T-helper 1 cell (primary cell): ENCODE data around the gene MTMR3.
"Not testable (repeated sequence)": the region's sequence is repeated elsewhere in the genome, so short reads cannot be mapped to it uniquely, and the experiment has no call there.

Experiments
- DNase-seq, 5 donors: peaks; one replicate each; pipeline ENCODE4 v3.0.0-alpha.2; 2012 to 2020
- total RNA-seq, 4 donors: gene quantifications; one replicate each; lab custom pipeline; 2026; lab: John Stamatoyannopoulos, UW

The MTMR3 gene
- 101 to 133 (median 114) reads per million in 4 donors for total RNA-seq

DNA sequence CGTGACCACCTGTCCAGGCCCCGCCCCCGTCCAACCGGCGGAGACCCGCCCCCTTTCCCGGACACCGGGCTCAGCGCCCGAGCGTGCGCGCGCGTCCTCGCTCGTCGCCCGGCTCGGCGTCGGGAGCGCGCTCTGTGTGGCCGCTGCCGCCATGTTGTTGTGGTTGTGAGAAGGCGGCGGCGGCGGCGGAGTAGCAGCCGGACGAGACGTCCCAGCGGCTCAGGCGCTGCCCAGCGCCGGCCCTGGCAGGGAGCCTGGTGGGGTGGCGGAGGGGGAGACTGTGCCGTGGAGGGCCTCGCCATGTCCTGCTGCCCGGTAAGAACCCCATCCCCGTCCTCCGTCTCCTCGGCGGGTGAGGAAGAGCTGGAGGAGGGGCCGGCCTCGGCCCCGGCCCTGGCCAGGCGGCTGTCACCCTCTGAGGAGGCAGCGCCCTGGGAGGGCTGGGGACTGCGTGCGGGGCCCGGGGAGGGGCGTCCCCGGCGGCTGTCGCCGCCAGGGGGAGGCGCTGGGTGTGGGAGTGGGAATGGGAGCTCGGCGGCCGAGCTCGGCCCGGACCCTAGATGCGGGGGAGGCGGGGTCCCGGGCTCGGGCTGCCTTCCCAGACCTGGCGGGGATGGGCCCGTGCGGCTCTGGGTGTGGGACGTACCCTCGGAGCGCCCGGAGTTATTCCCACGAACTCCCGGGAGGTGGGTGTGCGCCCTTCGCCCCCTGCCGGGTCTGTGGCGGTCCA, at the start of gene MTMR3:
Gene MTMR3, plus strand, starts transcription at position 130 of the 730 bp plus-strand sequence. CDS start 87,886 bp downstream, outside the sequence.
- DNase-seq, result peak; percentile 76 to 93 (median 84)

DNA sequence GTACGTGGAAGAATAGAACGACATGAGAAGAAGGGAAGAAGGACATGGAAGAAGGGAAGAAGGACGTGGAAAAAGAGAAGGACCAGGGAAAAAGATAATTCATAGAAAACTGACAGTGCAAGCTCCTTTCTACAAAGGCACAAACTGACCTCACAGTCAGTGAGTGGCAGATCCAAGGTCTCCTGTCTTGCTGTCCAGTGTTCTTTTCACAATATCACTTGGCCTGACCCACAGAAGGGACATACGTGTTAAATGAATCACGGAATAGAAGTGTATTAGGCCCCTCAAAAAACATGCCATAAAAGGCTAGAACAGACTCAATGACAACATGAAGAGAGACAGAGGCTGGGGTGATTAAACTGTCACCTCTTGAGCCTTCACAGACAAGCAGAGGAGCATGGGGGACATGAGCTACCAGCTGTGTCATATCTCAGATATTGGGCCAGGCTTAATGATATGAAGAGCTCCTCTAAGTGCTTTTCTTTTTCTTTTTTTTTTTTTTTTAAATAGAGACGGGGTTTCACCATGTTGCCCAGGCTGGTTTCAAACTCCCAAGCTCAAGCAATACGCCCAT, 49.5 kb upstream of the MTMR3 start:
- DNase-seq, result no peak

DNA sequence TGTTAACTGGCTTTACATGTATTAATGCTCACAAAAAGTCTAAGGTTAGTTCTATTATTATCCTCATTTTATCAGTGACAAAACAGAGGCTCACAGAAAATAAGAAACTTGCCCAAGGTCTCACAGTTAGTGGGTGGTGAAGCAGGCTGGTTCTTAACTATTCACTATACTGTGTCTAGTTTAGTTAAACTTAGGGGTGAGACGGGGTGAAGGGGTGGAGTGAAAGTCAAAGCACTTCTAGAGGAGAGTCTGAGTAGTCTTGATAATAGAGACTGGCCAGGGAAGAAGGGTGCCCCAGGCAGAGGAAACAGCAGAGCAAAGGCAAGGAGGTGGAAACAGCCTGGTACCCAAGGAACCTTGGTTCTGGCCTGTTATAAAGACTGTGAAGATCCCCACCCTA, 48.9 kb upstream of the MTMR3 start:
- DNase-seq, result no peak

DNA sequence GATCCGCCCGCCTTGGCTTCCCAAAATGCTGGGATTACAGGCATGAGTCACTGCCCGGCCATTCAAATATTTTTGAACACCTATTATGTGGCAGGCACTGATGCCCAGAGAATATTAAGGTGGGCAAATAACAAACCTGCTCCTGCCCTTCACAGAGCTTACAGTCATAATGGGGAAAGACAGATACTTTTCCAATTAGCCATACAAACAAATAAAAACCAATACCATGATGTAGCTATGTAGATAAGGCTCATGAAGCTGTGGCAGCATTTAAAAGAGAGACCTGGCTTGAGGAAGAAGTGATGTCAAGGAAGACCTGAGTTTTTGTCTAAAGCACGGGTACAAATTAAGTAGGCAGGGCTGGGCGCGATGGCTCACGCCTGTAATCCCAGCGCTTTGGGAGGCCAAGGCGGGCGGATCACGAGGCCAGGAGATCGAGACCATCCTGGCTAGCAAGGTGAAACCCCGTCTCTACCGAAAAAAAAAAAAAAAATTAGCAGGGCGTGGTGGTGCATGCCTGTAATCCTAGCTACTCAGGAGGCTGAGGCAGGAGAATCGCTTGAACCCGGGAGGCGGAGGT, 46.1 kb upstream of the MTMR3 start:
- DNase-seq, result not testable (repeated sequence)

DNA sequence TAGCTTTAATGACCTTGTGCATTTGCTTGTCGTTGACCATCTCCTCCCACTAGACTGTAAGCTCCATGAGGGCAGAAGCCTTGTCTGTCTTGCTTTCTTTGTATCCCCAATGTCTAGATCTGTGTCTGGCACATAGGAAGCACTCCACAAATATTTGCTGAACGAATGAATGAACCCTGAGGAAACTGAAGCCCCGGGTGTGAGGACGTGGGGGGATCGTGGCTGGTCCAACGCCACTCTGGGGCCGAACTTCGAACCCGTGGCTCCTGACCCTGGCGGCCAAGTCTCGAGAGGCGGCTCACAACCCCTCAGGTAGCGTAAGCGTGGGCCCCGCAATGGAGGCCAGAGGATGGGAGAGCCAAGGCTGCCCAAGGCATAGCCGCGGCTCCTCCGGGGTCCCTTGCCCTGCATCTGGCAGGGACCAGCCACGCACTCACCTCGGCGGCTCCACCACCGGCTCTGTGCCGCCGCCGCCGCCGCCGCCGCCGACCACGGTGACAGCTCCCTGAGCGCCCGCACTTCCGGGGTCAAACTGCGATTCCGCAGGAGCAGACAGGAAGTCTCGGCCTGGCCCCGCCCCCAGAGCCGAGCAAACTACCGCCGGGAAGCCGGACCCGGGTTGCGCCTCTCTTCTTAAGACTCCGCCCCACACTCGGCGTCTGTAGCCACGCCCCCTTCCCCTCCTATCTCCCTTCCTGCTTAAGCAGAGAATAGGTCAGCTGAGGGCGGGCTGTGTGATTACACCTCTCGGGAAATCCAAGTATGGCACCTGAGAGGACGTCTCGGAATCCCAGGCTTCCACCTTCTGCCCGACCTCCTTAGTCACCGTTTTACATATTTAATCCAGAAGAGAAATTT, 45.0 kb upstream of the MTMR3 start, which contains the start of gene ASCC2:
Gene ASCC2, minus strand, starts transcription at position 534 of the 858 bp plus-strand sequence. CDS start 5,949 bp downstream, outside the sequence.
- DNase-seq, result peak; percentile 98 to 99 (median 99)

DNA sequence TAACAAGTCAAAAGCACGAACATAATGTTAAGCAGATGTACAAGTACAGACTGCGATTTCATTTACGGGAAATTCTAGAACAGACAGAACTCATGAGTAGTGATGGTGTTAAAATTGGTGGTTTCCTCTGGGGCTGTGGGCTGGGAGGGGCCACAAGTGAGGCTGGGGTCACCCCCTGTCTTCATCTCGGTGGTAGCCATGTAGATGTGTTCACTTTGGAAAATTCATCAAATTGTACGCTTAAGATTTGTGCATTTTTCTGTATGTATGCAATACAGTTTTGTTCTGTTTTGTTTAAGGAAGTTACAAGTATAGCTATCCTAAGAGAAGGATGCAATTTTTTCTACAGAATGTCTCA, 44.4 kb upstream of the MTMR3 start:
- no peak for DNase-seq

DNA sequence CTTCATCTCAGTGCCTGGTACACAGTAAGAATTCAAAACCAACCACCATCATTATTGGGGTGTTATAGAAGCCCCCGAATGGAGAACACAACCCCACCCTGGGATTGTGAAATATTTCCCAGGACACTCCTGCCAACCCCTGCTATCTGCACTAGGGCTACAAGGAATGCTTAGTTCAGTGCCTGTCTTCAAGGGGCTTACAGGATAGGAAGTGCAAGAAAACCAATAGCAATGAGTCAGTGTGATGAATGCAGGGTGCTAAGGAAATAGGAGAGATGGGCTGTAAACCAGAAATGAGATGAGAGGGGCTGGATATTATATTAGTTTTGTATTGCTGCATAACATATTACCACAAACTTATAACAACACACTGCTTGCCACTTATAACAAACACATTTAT, 43.9 kb upstream of the MTMR3 start:
- no peak for DNase-seq

DNA sequence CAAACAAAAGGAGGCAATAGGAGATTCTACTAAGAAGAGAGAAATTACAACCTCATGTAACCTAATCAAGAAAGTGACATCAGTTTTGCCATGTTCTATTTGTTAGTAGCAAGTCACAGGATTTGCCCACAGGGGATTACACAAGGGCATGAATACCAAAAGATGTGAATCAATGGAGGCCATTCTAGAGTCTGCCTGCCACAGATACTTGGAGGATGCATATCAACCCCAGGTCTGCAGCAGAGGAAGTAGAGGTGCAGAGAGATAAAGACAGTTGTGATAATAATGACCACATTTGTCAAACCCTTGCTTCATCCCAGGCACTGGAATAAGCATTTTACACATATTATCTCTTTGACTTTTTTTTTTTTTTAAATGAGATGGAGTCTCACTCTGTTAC, 42.5 kb upstream of the MTMR3 start:
- DNase-seq, result no peak

DNA sequence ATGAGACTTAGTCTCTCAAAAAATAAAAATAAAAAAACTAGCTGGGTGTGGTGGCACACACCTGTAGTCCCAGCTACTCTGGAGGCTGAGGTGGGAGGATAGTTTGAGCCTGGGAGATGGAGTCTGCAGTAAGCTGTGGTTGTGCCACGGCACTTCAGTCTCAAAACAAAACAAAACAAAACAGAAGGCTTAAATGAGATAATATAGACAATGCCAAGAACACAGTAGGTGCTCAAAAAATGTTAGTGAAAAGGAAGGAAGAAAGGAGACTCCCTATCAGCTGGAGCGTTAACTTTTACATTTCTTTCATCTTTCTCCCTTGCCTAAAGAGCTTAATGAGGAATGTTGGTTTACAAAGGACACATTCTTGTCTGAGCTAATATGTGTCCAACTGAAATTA, 40.8 kb upstream of the MTMR3 start:
- DNase-seq, result no peak

DNA sequence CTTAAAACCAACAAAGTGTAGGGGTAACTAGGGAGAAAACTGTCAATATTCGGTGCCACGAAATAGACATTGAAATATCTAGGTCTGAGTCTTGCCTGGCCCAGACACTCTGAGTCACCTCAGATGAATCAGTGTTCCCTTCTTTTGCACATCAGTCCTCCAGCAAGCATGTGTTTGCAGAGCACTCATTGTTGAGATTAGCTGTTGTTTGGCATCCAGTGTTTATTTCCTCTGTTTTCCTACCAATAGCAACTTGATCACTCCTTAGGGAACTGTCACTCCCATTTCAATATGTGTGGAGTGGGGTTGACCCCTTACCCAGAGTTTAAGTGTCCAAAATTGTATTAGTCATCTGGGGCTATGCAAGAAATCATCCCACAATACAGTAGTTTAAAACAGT, 40.2 kb upstream of the MTMR3 start:
- DNase-seq, result no peak

DNA sequence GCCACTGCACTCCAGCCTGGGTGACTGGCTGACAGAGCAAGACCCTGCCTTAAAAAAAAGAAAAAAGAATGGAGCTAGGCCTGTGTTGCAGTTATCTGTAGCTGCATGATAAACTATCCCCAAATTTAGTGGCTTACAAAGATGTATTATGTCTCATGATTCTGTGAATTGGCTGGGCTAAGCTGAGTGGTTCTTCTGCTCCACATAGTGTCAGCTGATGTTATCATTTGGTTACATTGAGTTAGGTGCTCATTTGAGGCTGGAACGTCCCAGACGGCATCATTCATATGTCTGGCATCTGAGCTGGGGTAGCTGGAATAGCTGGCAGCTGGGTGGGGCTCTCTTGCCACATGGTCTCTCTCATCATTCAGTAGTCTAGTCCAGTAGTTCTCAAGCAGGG, 36.7 kb upstream of the MTMR3 start:
- no peak for DNase-seq

DNA sequence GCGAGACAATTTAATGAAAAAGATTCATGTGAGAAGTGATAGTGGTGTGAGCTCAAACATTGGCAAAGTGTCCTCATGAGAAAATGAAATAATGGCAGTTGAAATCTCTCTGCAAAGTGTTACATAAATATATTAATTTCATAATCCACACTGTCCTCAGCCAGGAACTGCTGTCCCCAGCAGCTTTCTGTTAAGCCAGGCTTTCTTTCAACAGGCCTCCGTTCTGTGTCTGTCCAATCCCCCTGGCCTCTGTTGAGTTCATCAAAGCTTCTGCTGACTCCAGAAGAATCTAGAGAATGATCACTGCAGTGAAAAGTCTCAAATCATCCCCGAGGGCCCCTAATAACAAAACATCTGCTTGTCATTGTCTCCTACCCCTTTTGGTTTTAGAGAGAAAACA, 34.9 kb upstream of the MTMR3 start:
- no peak for DNase-seq

DNA sequence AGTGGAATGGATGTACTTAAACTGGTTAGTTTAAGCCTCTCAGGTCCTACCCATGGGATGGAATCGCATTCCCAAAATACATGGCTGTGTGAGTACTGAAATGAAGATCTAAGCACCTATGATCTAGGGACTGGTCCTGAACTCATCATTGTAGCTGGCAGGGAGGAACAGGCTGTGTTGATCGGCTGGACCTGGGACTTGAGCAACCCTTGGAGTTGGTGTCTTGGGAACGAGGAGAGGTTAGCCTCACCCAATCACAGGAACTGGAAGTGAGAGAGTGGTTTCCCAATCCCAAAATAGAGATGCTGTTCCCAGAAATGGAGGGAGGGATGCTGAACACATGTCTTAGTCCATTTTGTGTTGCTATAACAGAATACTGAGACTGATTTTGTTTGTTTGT, 28.5 kb upstream of the MTMR3 start:
- no peak for DNase-seq

DNA sequence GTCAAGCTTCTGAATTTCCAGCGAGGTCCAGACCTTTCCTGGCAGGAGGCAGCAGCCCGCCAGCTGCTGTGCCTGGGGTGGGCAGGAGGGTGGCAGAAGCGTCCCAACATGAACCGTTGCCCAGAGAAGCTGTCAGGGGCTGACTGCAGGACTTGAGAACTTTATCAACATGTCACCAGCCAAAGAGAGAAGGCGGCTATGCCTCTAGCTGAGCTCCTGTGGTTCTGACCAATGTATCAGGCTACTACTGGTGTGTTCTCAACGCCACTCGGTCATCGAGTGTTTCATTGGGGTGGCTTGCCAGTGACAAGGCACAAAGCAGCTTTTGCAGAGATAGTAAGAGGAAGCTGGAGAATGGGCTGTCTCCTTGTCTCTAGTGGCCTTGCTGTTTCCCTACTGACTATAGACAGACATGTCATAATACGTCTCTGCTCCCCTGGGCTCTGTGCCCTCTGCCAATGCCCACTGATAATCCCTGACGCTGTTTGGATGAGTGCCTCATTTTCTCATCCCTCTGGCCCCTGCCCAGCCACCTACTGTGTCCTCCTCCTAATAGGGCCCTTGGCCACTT, 27.3 kb upstream of the MTMR3 start:
- no peak for DNase-seq

DNA sequence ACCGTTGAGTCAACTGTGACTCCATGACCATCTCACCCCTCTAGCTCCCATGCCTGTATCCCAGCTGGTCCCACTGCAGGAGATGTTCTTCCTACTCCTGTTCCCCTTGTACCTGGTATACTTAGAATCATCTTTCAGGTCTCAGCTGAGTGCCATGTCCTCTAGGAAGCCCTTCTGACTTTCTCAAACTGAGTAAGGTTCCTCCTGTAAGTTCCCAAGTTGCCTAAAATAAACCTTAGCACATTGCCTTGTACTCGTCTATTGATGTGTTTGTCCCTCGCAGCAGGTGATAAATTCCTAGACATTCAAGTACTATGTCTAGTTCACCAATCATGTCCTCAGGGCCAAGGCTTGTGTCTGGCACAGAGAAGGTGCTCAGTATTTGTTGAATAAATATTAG, 26.5 kb upstream of the MTMR3 start:
- DNase-seq, result no peak

DNA sequence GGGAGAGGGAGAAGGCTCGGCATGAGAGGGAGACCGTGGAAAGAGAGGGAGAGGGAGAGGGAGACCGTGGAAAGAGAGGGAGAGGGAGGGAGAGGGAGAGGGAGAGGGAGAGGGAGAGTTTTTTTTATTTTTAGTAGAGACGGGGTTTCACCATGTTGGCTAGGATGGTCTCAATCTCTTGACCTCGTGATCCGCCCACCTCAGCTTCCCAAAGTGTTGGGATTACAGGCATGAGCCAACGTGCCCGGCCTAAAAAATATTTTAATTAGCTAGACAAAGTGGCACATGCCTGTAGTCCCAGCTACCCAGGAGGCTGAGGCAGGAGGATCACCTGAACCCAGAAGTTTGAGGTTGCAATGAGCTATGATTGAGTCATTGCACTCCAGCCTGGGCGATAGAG, 23.9 kb upstream of the MTMR3 start:
- not testable (repeated sequence) for DNase-seq

DNA sequence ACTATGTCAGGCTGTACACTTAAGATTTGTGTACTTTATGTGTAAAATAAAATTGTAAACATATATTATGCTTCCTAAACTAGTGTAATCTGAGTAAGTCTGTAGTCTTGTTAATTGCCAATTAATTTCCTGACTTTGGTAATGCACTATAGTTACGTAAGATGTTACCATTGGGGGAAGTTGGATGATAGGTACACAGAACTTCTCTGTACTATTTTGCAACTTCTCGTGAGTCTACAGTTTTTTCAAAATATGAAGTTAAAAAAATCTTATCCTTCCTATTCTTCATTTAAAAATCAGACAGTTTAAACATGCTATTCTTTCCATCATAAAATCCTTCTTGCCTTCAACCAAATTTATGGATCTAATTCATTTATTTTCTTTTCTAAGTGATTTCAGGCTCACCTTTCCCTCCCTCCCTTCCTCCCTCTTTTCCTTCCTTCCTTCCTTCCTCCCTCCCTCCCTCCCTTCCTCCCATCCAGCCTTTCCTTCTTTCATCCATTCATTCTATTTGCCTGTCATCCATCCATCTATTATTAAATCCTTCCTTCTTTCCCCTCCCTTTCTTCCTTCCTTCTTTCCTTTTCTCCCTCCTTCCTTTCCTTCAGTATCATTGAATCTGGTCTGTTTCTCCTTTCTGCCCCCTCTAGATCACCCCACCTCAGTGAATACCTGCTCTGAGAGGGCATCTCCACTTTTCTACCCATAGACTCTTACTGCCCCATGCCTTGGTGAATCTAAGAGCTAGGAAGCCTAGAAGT, 22.8 kb upstream of the MTMR3 start:
- DNase-seq, result no peak

DNA sequence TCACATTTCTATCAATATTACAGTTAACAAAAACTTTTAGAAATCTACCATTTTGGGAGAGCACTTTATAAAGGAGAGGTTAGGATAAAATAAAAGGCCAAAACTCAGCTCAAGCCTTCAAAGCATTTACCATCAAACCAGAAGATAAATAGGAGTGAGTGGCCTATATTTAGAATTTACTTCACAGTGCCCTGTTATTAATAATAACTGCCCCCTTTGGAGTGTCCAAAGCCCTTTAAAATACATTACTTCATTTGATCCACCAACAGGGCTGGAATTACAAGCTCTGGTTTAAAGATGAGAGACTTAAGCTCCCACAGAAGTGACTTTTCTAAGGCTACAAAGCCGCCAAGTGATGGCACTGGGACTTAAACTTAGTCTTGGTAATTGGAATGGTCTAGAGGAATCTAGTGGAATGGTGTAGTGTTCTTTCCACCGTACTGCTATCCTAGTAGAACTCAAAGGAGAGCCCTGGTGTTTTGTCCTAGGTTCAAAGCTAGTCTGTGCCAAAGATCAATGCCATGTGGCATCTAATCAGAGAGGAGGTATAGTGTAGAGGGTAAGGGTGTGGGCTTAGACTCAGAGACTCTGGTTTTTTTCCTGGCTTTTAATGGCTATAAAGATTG, 21.2 kb upstream of the MTMR3 start:
- DNase-seq, result no peak

DNA sequence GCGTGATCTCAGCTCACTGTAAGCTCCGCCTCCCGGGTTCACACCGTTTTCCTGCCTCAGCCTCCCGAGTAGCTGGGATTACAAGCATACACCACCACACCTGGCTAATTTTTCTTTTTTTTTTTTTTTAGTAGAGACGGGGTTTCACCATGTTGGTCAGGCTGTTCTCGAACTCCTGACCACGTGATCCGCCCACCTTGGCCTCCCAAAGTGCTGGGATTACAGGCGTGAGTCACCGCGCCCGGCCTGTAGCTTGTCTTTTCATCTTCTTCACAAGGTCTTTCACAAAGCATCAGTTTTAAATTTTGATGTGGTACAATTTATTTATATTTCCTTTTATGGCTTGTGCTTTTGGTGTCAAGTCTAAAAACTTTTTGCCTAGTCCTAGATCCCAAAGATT, 17.4 kb upstream of the MTMR3 start:
- not testable (repeated sequence) for DNase-seq

DNA sequence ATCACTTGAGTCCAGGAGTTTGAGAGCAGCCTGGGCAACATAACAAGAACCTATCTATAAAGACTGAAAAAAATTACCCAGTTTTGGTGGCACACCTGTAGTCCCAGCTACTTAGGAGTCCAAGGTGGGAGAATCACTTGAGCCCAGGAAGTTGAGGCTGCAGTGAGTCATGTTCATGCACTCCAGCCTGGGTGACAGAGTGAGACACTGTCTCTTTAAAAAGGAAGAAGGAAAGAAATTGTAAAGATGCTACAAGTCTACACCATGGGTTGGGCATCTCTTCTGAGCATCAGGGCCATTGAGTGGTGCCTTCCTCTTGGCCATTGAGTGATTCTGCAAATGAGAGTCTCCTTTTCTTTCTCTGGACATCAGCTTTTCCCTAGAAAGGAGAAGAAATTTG, 15.7 kb upstream of the MTMR3 start:
- DNase-seq, result no peak

DNA sequence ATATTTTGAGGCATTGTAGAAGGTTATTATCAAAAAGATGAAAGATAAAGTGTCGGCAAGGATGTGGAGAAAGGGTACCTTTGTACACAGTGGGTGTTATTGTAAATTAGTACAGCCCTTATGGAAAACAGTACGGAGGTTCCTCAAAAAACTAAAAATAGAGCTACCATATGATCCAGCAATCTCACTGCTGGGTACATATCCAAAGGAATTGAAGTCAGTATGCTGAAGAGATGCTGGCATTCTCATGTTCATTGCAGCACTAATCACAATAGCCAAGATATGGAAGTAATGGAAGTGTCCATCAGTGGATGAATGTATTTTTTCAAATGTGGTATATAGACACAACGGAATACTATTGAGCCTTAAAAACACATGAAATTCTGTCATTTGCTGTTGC, 15.1 kb upstream of the MTMR3 start:
- no peak for DNase-seq

DNA sequence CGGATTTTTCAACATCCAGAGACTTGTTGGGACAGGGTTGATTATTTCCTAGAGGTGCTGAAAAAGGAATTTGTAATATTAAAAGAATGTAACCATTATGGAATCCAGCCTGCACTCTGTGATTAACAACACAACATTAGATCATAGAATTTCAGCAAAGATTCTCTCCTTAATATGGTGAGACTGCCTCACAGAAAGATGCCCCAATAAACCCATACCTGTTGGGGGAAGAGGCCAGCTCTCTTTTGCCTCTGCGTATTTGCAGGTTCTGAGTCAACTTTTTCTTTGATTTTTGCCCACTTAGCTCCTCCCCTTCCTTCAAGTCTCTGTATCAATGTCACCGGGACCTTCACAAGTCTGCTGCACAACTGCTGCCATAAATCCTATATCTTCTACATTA, 12.4 kb upstream of the MTMR3 start:
- peak in 1 of 5 donors; percentile 32 for DNase-seq
